Smooth muscle cell of the pulmonary artery (primary cell): ENCODE measurements around the gene STARD9. TPM values are rescaled to one million over a fixed set of nuclear protein-coding genes. Genes with fewer than 3 reads are reported as not detected.

Experiments used
- total RNA-seq: library from RNA; depleted of rRNA; stranded (reverse); fragments of >200 nt; gene quantifications from 2 replicates; pipeline ENCODE4 v1.2.3, GENCODE V29; 2014

Gene STARD9
- total RNA-seq, result 7.3 and 7.8 TPM in 2 replicates

GRCh38 chr15:42575188-42576039 is at the start of gene STARD9:
Gene STARD9, plus strand, starts transcription at chr15:42575606. Its CDS starts 110 bp downstream, at chr15:42575716.

GRCh38 chr15:42548249-42549031 is 27.0 kb upstream of the STARD9 start, which contains the start of the genes HAUS2 and LRRC57:
Gene HAUS2, plus strand, starts transcription at chr15:42548838. Its CDS starts 35 bp downstream, at chr15:42548873.
Gene LRRC57, minus strand, starts transcription at chr15:42548793. Its CDS starts 359 bp downstream, at chr15:42548434.

GRCh38 chr15:42736793-42737528 is 161.6 kb downstream of the STARD9 start, which contains the start of gene CDAN1:
Gene CDAN1, minus strand, starts transcription at chr15:42737128. Its CDS starts 26 bp downstream, at chr15:42737102.

Other genes with a start within 250 kb of the STARD9 start
- gene CAPN3, start 216.1 kb upstream of the STARD9 start, total RNA-seq, result 1.6 and 2.7 TPM in 2 replicates
- gene ZNF106, start 84.5 kb upstream of the STARD9 start, total RNA-seq, result 76.0 and 80.8 TPM in 2 replicates
- gene SNAP23, start 80.0 kb upstream of the STARD9 start, total RNA-seq, result 66.4 and 82.4 TPM in 2 replicates
- 14.4 and 16.8 TPM in 2 replicates for gene LRRC57, start 26.8 kb upstream of the STARD9 start, total RNA-seq
- 22.2 and 22.3 TPM in 2 replicates for gene HAUS2, start 26.8 kb upstream of the STARD9 start, total RNA-seq
- gene CDAN1, start 161.5 kb downstream of the STARD9 start, total RNA-seq, result 10.2 and 13.7 TPM in 2 replicates